Adrenal gland (tissue), 5 donors: ENCODE results near the gene PSAP.

Source experiments
- POLR2A ChIP-seq, 2 donors: fragments of 450-650 bp; IDR thresholded peaks; one replicate each; pipeline ENCODE4 v1.6.1; 2017; ENCODE audit warnings: antibody characterized with exemption in 2 of 2, mild to moderate bottlenecking in 2 of 2, moderate library complexity in 1 of 2
- TF ChIP-seq, protein P1 (sequence below), 6 experiments: fragments of 450-650 bp in 4 of 6; fragments of 200-600 bp in 2 of 6; sonication (generic) in 1 of 6; IDR thresholded peaks; 1 replicate in 5 of 6; 2 replicates in 1 of 6; pipeline versions ENCODE4 v1.5.1 to v1.8.0; 2016 to 2021; ENCODE audit warnings: antibody characterized with exemption in 6 of 6, mild to moderate bottlenecking in 2 of 6, moderate library complexity in 1 of 6
- donor health status: DM: no; HTN: no; CAD: no.

DNA sequence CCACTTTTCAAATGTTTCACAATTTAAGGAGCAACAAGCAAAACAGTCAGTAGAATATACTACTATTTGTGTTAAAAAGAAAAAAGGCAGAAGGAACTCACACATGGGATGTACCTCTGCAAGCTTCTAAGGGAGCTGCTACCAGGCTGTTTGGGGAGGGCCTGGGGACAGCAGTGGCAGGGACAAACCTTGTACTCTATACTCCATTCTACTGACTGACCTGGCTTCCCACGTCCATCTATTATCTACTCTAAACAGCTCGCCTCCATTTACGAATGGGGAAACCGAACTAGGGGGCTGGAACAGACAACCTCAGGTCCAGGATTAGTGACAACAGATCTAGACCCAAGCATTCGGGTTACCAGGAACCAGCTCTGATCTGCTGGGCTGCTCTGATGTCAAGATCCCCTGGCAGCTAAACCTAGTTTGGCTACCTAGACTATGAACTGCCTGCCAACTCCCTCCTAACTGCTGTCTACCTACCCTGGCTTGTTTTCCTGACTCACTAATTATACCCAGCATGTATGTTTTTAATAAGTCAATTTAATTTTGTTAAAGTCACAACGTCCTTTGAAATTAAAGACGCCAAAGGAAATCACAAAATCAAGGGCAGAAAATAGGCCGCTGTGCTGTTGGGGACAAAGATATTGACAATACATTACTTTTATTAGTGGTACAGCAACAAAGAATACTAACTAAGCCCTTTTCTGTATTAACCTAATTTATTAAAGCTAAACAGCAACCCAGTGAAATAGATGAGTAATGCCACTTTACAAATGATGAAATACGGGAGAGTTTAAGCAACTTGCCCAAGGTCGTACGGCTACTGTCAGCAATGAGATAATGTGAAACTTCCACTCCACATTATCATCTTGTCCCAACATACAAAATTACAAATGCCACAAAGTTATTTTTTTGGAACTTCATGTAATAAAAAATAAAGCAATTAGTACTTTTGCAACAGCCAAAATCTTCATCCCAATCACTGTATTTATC, 5.3 kb downstream of the PSAP start:
- TF ChIP-seq, protein P1, sequence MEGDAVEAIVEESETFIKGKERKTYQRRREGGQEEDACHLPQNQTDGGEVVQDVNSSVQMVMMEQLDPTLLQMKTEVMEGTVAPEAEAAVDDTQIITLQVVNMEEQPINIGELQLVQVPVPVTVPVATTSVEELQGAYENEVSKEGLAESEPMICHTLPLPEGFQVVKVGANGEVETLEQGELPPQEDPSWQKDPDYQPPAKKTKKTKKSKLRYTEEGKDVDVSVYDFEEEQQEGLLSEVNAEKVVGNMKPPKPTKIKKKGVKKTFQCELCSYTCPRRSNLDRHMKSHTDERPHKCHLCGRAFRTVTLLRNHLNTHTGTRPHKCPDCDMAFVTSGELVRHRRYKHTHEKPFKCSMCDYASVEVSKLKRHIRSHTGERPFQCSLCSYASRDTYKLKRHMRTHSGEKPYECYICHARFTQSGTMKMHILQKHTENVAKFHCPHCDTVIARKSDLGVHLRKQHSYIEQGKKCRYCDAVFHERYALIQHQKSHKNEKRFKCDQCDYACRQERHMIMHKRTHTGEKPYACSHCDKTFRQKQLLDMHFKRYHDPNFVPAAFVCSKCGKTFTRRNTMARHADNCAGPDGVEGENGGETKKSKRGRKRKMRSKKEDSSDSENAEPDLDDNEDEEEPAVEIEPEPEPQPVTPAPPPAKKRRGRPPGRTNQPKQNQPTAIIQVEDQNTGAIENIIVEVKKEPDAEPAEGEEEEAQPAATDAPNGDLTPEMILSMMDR (IDR thresholded peaks at IDR 0.05): no peak
- TF ChIP-seq POLR2A (IDR thresholded peaks at IDR 0.05): no peak
